Measurements from ENCODE around the gene PLPPR5. TPM values are rescaled to one million over a fixed set of nuclear protein-coding genes. Genes with fewer than 3 reads are reported as not detected.

Gene PLPPR5
- total RNA-seq, 1 experiment from 2014 or later: not detected

GRCh38 chr1:98947071-98947470 lies 57.6 kb downstream of the PLPPR5 start:
- Mint-ChIP-seq H3K4me1 (ENCODE audit: low read depth, unreplicated experiment) (no peaks in the 10 kb centered on the region), H3K27ac (ENCODE audit: unreplicated experiment) (no peak overlapping the region), H3K36me3 (ENCODE audit: insufficient read depth, unreplicated experiment) (no peaks in the 10 kb centered on the region), H3K27me3 (ENCODE audit: insufficient read depth, unreplicated experiment) (peaks cover 3% of the 10 kb centered on the region), H3K9me3 (ENCODE audit: unreplicated experiment) (no peaks in the 10 kb centered on the region), H3K4me3 (ENCODE audit: unreplicated experiment) (no peak overlapping the region)
- CTCF ChIA-PET: no interaction called here
- DNase-seq: no peak
- Histone ChIP-seq H3K4me3 (ENCODE audit: low read depth, low read length) (no peak overlapping the region), H3K36me3 (ENCODE audit: control insufficient read depth, insufficient read depth, low read length) (no peaks in the 10 kb centered on the region), H3K4me1 (no peaks in the 10 kb centered on the region), H3K9me3 (no peaks in the 10 kb centered on the region), H3K27me3 (replicated peaks; ENCODE audit: control insufficient read depth, insufficient read depth, low read length) (no peaks in the 10 kb centered on the region)
- TF ChIP-seq CTCF (IDR thresholded peaks at IDR 0.05; ENCODE audit: insufficient read depth in 1 of 2, low read depth in 1 of 2, low read length in 1 of 2, severe bottlenecking in 1 of 2, unreplicated experiment in 1 of 2): no peak
- POLR2A ChIA-PET: no interaction called here
- BruUV-seq (replicated peaks): no TSS peak
- intact Hi-C loops (cut with micrococcal nuclease; ENCODE audit: unreplicated experiment): no loop called here

- no peaks in the 10 kb centered on the region for H3K9me3 Mint-ChIP-seq (ENCODE audit: unreplicated experiment)
- no peak for TF ChIP-seq CTCF (IDR thresholded peaks at IDR 0.05; ENCODE audit: insufficient read depth in 1 of 2, low read depth in 1 of 2, low read length in 1 of 2, severe bottlenecking in 1 of 2, unreplicated experiment in 1 of 2)
- H3K36me3 Mint-ChIP-seq (ENCODE audit: insufficient read depth, unreplicated experiment): no peaks in the 10 kb centered on the region
- Histone ChIP-seq H3K4me1 (no peaks in the 10 kb centered on the region), H3K36me3 (ENCODE audit: control insufficient read depth, insufficient read depth, low read length) (no peaks in the 10 kb centered on the region), H3K9me3 (no peaks in the 10 kb centered on the region), H3K27me3 (replicated peaks; ENCODE audit: control insufficient read depth, insufficient read depth, low read length) (no peaks in the 10 kb centered on the region), H3K4me3 (ENCODE audit: low read depth, low read length) (no peak overlapping the region)
- no peak for DNase-seq
- BruUV-seq (replicated peaks): no TSS peak
- H3K4me1 Mint-ChIP-seq (ENCODE audit: low read depth, unreplicated experiment): no peaks in the 10 kb centered on the region
- H3K27me3 Mint-ChIP-seq (ENCODE audit: insufficient read depth, unreplicated experiment): no peaks in the 10 kb centered on the region
- ChIA-PET POLR2A (no interaction called here), CTCF (interaction anchor here (1.5 kb wide), 1 partner anchor 146 kb away, joined by 6 read pairs; no protein-coding TSS in a partner anchor)
- no peak overlapping the region for H3K4me3 Mint-ChIP-seq (ENCODE audit: unreplicated experiment)
- intact Hi-C loops (cut with micrococcal nuclease; ENCODE audit: unreplicated experiment): loop anchor here (5.0 kb wide), 1 partner anchor 148 kb away; no protein-coding TSS in a partner anchor
- no peak overlapping the region for H3K27ac Mint-ChIP-seq (ENCODE audit: unreplicated experiment)
Measured at GRCh38 chr1:98940722-98941079, 64.0 kb downstream of the PLPPR5 start.

GRCh38 chr1:98940069-98940721 lies 64.5 kb downstream of the PLPPR5 start:
- POLR2A ChIA-PET: no interaction called here

More at GRCh38 chr1:98940069-98940721, 64.5 kb downstream of the PLPPR5 start:
- H3K9me3 Mint-ChIP-seq (ENCODE audit: unreplicated experiment): no peaks in the 10 kb centered on the region
- Histone ChIP-seq H3K9me3 (no peaks in the 10 kb centered on the region), H3K27me3 (replicated peaks; ENCODE audit: control insufficient read depth, insufficient read depth, low read length) (no peaks in the 10 kb centered on the region), H3K4me3 (ENCODE audit: low read depth, low read length) (no peak overlapping the region), H3K4me1 (no peaks in the 10 kb centered on the region), H3K36me3 (ENCODE audit: control insufficient read depth, insufficient read depth, low read length) (no peaks in the 10 kb centered on the region)
- no peak overlapping the region for H3K27ac Mint-ChIP-seq (ENCODE audit: unreplicated experiment)
- H3K4me3 Mint-ChIP-seq (ENCODE audit: unreplicated experiment): no peak overlapping the region
- no peaks in the 10 kb centered on the region for H3K27me3 Mint-ChIP-seq (ENCODE audit: insufficient read depth, unreplicated experiment)
- no peak for DNase-seq
- no peaks in the 10 kb centered on the region for H3K36me3 Mint-ChIP-seq (ENCODE audit: insufficient read depth, unreplicated experiment)
- BruUV-seq (replicated peaks): no TSS peak
- no peak for TF ChIP-seq CTCF (IDR thresholded peaks at IDR 0.05; ENCODE audit: insufficient read depth in 1 of 2, low read depth in 1 of 2, low read length in 1 of 2, severe bottlenecking in 1 of 2, unreplicated experiment in 1 of 2)
- intact Hi-C loops (cut with micrococcal nuclease; ENCODE audit: unreplicated experiment): loop anchor here (5.0 kb wide), 1 partner anchor 148 kb away; no protein-coding TSS in a partner anchor
- H3K4me1 Mint-ChIP-seq (ENCODE audit: low read depth, unreplicated experiment): no peaks in the 10 kb centered on the region
- CTCF ChIA-PET: interaction anchor here (1.5 kb wide), 1 partner anchor 146 kb away, joined by 6 read pairs; no protein-coding TSS in a partner anchor

Measured in Caco-2 (cell line).